SK-N-SH (cell line): ENCODE data around the gene C1orf159. TPM values are rescaled to one million over a fixed set of nuclear protein-coding genes. Genes with fewer than 3 reads are reported as not detected.

ENCODE experiments used
- CTCF ChIA-PET: fragments of 300-600, 350-600 bp; formaldehyde crosslinking; extraction: SDS; loops from one replicate; lab custom pipeline; 2021; lab: Yijun Ruan, JAX
- POLR2A ChIA-PET: fragments of 350-600 bp; sonication (Branson Sonifier 250); formaldehyde crosslinking; extraction: SDS; loops from one replicate; lab custom pipeline; 2020; ENCODE audit warnings: antibody characterized with exemption, inconsistent platforms; lab: Yijun Ruan, JAX
- DNase-seq: peaks from one replicate; pipeline ENCODE4 v3.0.0; 2012
- H2AFZ ChIP-seq: fragments of 200-600 bp; sonication (generic); 2 replicates; pipeline ENCODE4 v1.8.1; 2016; ENCODE audit warnings: antibody characterized with exemption, mild to moderate bottlenecking, low read depth
- H3F3A ChIP-seq: fragments of 200-600 bp; sonication (generic); replicated peaks from 2 replicates; pipeline ENCODE3; 2016; ENCODE audit warnings: antibody characterized with exemption, mild to moderate bottlenecking; ENCODE audit not compliant: insufficient read depth
- H3K27ac ChIP-seq, 2 experiments: fragments of 200-500 bp in 1 of 2; fragments of 200-600 bp in 1 of 2; sonication (Bioruptor generic) in 1 of 2; sonication (generic), shearing (Covaris generic) in 1 of 2; 2 replicates each; pipeline versions ENCODE4 v1.5.1 to v1.6.1; 2014 to 2016; ENCODE audit warnings: low read depth in 2 of 2, inconsistent platforms in 1 of 2, low read length in 1 of 2, mild to moderate bottlenecking in 1 of 2, mixed read lengths in 1 of 2
- H3K27me3 ChIP-seq: fragments of 200-600 bp; sonication (generic), shearing (Covaris generic); 2 replicates; pipeline ENCODE4 v1.6.1; 2016; ENCODE audit warnings: mixed run types; ENCODE audit not compliant: insufficient read depth
- H3K36me3 ChIP-seq, 2 experiments: fragments of 200-500 bp in 1 of 2; fragments of 200-600 bp in 1 of 2; sonication (Bioruptor generic) in 1 of 2; sonication (generic) in 1 of 2; replicated peaks in 1 of 2; 2 replicates each; pipeline versions ENCODE3 to v1.5.1; 2014 to 2016; ENCODE audit warnings: low read length in 1 of 2, mild to moderate bottlenecking in 1 of 2; ENCODE audit not compliant: insufficient read depth in 2 of 2, control insufficient read depth in 1 of 2
- H3K4me1 ChIP-seq, 2 experiments: fragments of 200-500 bp in 1 of 2; fragments of 200-600 bp in 1 of 2; sonication (Bioruptor generic) in 1 of 2; sonication (generic), shearing (Covaris generic) in 1 of 2; 2 replicates each; pipeline versions ENCODE4 v1.5.1 to v1.6.1; 2014 to 2016; ENCODE audit warnings: low read depth in 1 of 2, low read length in 1 of 2, mixed run types in 1 of 2; ENCODE audit not compliant: insufficient read depth in 2 of 2, control insufficient read depth in 1 of 2
- H3K4me2 ChIP-seq: fragments of 200-600 bp; sonication (generic), shearing (Covaris generic); 2 replicates; pipeline ENCODE4 v1.6.1; 2017; ENCODE audit warnings: mixed run types
- H3K4me3 ChIP-seq, 2 experiments: fragments of 200-500 bp in 1 of 2; fragments of 200-600 bp in 1 of 2; sonication (Bioruptor generic) in 1 of 2; sonication (generic), shearing (Covaris generic) in 1 of 2; 2 replicates each; pipeline versions ENCODE4 v1.5.1 to v1.8.1; 2014 to 2016; ENCODE audit warnings: low read depth in 2 of 2, inconsistent platforms in 1 of 2, low read length in 1 of 2, mild to moderate bottlenecking in 1 of 2, mixed read lengths in 1 of 2, moderate library complexity in 1 of 2
- H3K79me2 ChIP-seq: fragments of 200-600 bp; sonication (generic); 2 replicates; pipeline ENCODE4 v1.8.1; 2017; ENCODE audit warnings: mild to moderate bottlenecking; ENCODE audit not compliant: insufficient read depth
- H3K9ac ChIP-seq: fragments of 200-600 bp; sonication (generic); 2 replicates; pipeline ENCODE4 v1.6.1; 2017; ENCODE audit warnings: mixed run types
- H3K9me2 ChIP-seq: fragments of 200-600 bp; sonication (generic); 2 replicates; pipeline ENCODE4 v1.6.1; 2017; ENCODE audit warnings: mixed run types
- H3K9me3 ChIP-seq: fragments of 200-600 bp; sonication (generic); 2 replicates; pipeline ENCODE4 v1.6.1; 2017; ENCODE audit warnings: mixed run types, mild to moderate bottlenecking, moderate library complexity
- H4K20me1 ChIP-seq: fragments of 200-600 bp; sonication (generic); 2 replicates; pipeline ENCODE4 v1.6.1; 2017; ENCODE audit warnings: mild to moderate bottlenecking, mixed run types; ENCODE audit not compliant: insufficient read depth
- EP300 ChIP-seq, 2 experiments: IDR thresholded peaks; 2 replicates each; pipeline versions ENCODE4 v1.4.0 to v1.6.1; 2012; ENCODE audit warnings: borderline replicate concordance in 1 of 2, low read depth in 1 of 2, low read length in 1 of 2
- EZH2phosphoT487 ChIP-seq: fragments of 200-600 bp; sonication (generic); IDR thresholded peaks from 2 replicates; pipeline ENCODE4 v1.6.1; 2017; ENCODE audit warnings: low read depth, mixed run types, mild to moderate bottlenecking, antibody characterized with exemption, moderate library complexity, borderline replicate concordance
- FOXM1 ChIP-seq: IDR thresholded peaks from 2 replicates; pipeline ENCODE4 v1.4.0; 2012; ENCODE audit warnings: low read depth, mild to moderate bottlenecking
- GABPA ChIP-seq: IDR thresholded peaks from 2 replicates; pipeline ENCODE4 v1.4.0; 2012; ENCODE audit warnings: low read depth, mild to moderate bottlenecking
- JUND ChIP-seq: IDR thresholded peaks from 2 replicates; pipeline ENCODE4 v1.4.0; 2012
- MEF2A ChIP-seq: IDR thresholded peaks from 2 replicates; pipeline ENCODE4 v1.4.0; 2012; ENCODE audit warnings: low read depth, borderline replicate concordance
- RAD21 ChIP-seq: IDR thresholded peaks from 2 replicates; pipeline ENCODE4 v1.6.1; 2012; ENCODE audit warnings: mild to moderate bottlenecking, low read length
- RXRA ChIP-seq: IDR thresholded peaks from 2 replicates; pipeline ENCODE4 v1.4.0; 2012; ENCODE audit warnings: low read depth, mild to moderate bottlenecking, borderline replicate concordance
- SIN3A ChIP-seq: IDR thresholded peaks from 2 replicates; pipeline ENCODE4 v1.6.1; 2012; ENCODE audit warnings: low read depth, mild to moderate bottlenecking, low read length, moderate library complexity, borderline replicate concordance
- TAF1 ChIP-seq: IDR thresholded peaks from 2 replicates; pipeline ENCODE4 v1.6.1; 2012; ENCODE audit warnings: low read depth, mild to moderate bottlenecking, low read length, moderate library complexity, borderline replicate concordance
- YY1 ChIP-seq: IDR thresholded peaks from 2 replicates; pipeline ENCODE4 v1.4.0; 2012; ENCODE audit warnings: low read depth, mild to moderate bottlenecking
- WGBS: methylation state at CpG from one replicate; pipeline ENCODE4 v1.1.6; 2017; ENCODE audit warnings: low lambda C conversion rate; 5-methylcytosine and 5-hydroxymethylcytosine counted together
- polyA plus RNA-seq, 3 experiments: library from polyadenylated mRNA; depleted of rRNA; stranded (reverse); fragments of >200 nt; gene quantifications; 2 replicates each; pipeline ENCODE4 v1.2.3, GENCODE V29; 2012
- TF ChIP-seq, protein P1 (sequence below): IDR thresholded peaks from 2 replicates; pipeline ENCODE4 v1.6.1; 2012; ENCODE audit warnings: mild to moderate bottlenecking, low read depth, low read length, moderate library complexity
- TF ChIP-seq, protein P2 (sequence below): IDR thresholded peaks from 2 replicates; pipeline ENCODE4 v1.4.0; 2012; ENCODE audit warnings: low read depth
- TF ChIP-seq, protein P3 (sequence below): fragments of 150-350 bp; IDR thresholded peaks from 2 replicates; pipeline ENCODE4 v1.6.1; 2016; ENCODE audit warnings: mild to moderate bottlenecking, low read depth, low read length
- TF ChIP-seq, protein P4 (sequence below): fragments of 200-600 bp; sonication (generic); IDR thresholded peaks from 2 replicates; pipeline ENCODE4 v1.6.1; 2017; ENCODE audit warnings: antibody characterized with exemption, mild to moderate bottlenecking, moderate library complexity
- TF ChIP-seq, protein P5 (sequence below): fragments of 150-350 bp; IDR thresholded peaks from 2 replicates; pipeline ENCODE4 v1.6.1; 2017; ENCODE audit warnings: antibody characterized with exemption, low read length, low read depth, borderline replicate concordance

The C1orf159 gene
- polyA plus RNA-seq, 1 of the 3 experiments (the other 2 are of a cell fraction), result 10.2 TPM

DNA sequence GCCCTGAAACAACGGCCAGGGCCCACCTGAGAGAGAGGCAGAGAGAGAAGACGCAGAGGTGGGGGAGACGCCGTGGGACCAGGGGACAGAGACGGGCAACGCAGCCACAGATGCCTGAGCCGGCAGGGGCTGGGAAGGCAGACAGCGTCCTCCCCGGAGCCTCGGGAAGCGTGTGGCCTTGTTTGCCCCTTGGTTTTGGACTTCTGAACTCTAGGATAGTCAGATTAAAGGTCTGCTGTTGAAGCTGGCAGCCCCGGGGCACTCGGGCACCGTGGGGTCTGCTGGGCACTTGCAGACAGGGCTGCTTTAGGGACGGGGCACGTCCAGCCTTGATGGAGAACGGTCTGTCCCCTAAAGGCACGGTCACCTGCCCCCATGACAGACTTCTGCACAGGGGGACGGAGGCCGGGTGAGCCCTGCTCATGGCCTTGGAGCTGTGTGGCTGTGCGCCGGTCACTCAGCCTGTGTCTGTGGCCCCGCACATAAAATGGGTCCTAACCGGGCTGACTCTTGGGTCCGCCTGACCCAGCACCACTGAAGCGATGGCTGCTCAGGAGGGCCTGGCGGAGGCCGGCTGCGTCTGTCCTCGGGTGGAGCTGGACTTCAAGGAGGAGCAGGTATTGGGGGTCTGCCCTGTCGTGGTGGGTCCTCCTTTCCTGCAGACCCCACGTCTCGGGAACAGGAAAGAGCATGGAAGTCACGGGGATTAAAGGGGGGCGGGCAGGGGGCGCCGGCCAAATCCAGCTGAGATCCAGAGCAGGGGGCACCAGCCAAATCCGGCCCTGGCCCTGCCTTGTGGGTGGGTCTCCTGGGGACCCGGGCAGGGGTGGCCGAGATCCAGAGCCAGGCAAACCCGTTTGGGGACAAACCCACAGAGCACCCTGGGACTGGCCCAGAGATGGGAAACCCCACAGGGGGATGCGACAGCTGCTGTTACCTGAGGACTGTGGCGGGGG is 32.2 kb downstream of the C1orf159 start:
- H3F3A ChIP-seq, result no peaks in the 10 kb centered on the region
- no peaks in the 10 kb centered on the region for H4K20me1 ChIP-seq
- no peak overlapping the region for H3K9ac ChIP-seq
- H3K9me2 ChIP-seq, result no peaks in the 10 kb centered on the region
- 91% methylated on average over 23 of the region's 43 CpGs for WGBS
- H3K4me3 ChIP-seq, result no peak overlapping the region
- peaks cover 4 to 18% of the 10 kb centered on the region in 2 experiments; a peak in 2 of 4 replicates for H3K4me1 ChIP-seq
- TF ChIP-seq RXRA (no peak), TAF1 (no peak), EZH2phosphoT487 (no peak), MEF2A (no peak), YY1 (no peak), GABPA (no peak), FOXM1 (no peak), EP300 (IDR thresholded peaks at IDR 0.05; ENCODE audit: borderline replicate concordance in 1 of 2, low read depth in 1 of 2, low read length in 1 of 2) (no peak), RAD21 (no peak), JUND (no peak), SIN3A (no peak)
- TF ChIP-seq, protein P1, sequence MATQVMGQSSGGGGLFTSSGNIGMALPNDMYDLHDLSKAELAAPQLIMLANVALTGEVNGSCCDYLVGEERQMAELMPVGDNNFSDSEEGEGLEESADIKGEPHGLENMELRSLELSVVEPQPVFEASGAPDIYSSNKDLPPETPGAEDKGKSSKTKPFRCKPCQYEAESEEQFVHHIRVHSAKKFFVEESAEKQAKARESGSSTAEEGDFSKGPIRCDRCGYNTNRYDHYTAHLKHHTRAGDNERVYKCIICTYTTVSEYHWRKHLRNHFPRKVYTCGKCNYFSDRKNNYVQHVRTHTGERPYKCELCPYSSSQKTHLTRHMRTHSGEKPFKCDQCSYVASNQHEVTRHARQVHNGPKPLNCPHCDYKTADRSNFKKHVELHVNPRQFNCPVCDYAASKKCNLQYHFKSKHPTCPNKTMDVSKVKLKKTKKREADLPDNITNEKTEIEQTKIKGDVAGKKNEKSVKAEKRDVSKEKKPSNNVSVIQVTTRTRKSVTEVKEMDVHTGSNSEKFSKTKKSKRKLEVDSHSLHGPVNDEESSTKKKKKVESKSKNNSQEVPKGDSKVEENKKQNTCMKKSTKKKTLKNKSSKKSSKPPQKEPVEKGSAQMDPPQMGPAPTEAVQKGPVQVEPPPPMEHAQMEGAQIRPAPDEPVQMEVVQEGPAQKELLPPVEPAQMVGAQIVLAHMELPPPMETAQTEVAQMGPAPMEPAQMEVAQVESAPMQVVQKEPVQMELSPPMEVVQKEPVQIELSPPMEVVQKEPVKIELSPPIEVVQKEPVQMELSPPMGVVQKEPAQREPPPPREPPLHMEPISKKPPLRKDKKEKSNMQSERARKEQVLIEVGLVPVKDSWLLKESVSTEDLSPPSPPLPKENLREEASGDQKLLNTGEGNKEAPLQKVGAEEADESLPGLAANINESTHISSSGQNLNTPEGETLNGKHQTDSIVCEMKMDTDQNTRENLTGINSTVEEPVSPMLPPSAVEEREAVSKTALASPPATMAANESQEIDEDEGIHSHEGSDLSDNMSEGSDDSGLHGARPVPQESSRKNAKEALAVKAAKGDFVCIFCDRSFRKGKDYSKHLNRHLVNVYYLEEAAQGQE, result no peak
- TF ChIP-seq, protein P2, sequence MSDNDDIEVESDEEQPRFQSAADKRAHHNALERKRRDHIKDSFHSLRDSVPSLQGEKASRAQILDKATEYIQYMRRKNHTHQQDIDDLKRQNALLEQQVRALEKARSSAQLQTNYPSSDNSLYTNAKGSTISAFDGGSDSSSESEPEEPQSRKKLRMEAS, result no peak
- TF ChIP-seq, protein P3, sequence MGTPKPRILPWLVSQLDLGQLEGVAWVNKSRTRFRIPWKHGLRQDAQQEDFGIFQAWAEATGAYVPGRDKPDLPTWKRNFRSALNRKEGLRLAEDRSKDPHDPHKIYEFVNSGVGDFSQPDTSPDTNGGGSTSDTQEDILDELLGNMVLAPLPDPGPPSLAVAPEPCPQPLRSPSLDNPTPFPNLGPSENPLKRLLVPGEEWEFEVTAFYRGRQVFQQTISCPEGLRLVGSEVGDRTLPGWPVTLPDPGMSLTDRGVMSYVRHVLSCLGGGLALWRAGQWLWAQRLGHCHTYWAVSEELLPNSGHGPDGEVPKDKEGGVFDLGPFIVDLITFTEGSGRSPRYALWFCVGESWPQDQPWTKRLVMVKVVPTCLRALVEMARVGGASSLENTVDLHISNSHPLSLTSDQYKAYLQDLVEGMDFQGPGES, result no peak
- TF ChIP-seq, protein P4, sequence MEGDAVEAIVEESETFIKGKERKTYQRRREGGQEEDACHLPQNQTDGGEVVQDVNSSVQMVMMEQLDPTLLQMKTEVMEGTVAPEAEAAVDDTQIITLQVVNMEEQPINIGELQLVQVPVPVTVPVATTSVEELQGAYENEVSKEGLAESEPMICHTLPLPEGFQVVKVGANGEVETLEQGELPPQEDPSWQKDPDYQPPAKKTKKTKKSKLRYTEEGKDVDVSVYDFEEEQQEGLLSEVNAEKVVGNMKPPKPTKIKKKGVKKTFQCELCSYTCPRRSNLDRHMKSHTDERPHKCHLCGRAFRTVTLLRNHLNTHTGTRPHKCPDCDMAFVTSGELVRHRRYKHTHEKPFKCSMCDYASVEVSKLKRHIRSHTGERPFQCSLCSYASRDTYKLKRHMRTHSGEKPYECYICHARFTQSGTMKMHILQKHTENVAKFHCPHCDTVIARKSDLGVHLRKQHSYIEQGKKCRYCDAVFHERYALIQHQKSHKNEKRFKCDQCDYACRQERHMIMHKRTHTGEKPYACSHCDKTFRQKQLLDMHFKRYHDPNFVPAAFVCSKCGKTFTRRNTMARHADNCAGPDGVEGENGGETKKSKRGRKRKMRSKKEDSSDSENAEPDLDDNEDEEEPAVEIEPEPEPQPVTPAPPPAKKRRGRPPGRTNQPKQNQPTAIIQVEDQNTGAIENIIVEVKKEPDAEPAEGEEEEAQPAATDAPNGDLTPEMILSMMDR, result no peak
- TF ChIP-seq, protein P5, sequence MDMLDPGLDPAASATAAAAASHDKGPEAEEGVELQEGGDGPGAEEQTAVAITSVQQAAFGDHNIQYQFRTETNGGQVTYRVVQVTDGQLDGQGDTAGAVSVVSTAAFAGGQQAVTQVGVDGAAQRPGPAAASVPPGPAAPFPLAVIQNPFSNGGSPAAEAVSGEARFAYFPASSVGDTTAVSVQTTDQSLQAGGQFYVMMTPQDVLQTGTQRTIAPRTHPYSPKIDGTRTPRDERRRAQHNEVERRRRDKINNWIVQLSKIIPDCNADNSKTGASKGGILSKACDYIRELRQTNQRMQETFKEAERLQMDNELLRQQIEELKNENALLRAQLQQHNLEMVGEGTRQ, result no peak
- ChIA-PET POLR2A (no interaction called here), CTCF (interaction anchor here (1.5 kb wide), 1 partner anchor 27 kb away, joined by 4 read pairs; no protein-coding TSS in a partner anchor)
- no peaks in the 10 kb centered on the region for H3K9me3 ChIP-seq
- no peak overlapping the region for H2AFZ ChIP-seq
- no peak for DNase-seq
- H3K36me3 ChIP-seq, result no peaks in the 10 kb centered on the region
- no peaks in the 10 kb centered on the region for H3K79me2 ChIP-seq
- H3K4me2 ChIP-seq, result no peak overlapping the region
- no peak overlapping the region for H3K27ac ChIP-seq
- H3K27me3 ChIP-seq, result no peaks in the 10 kb centered on the region
